ENCODE measurements around the gene IGSF9. TPM values are rescaled to one million over a fixed set of nuclear protein-coding genes. Genes with fewer than 3 reads are reported as not detected.

Gene IGSF9
- total and polyA plus RNA-seq, 2 of the 4 experiments (the other 2 are of a cell fraction), result 0.05 TPM; not detected in 1

- dilution Hi-C loops (cut with HindIII; ENCODE audit: low sequenced_read_pairs, unreplicated experiment) (no loop called here), in situ Hi-C loops (cut with MboI; ENCODE audit: low sequenced_read_pairs) (loop anchor here (10.0 kb wide), 1 partner anchor 445 kb away; no protein-coding TSS in a partner anchor), intact Hi-C loops (cut with micrococcal nuclease) (no loop called here)
- Histone ChIP-seq H3K9me1 (ENCODE audit: insufficient read depth, low read length) (0 out of 2 replicates have a peak, but pooled peaks cover 3% of the 10 kb centered on the region), H2BK120ac (ENCODE audit: low read depth, low read length) (no peak overlapping the region), H2BK15ac (ENCODE audit: low read depth, low read length) (no peak overlapping the region), H2AK9ac (replicated peaks; ENCODE audit: low read depth, low read length, poor library complexity) (no peak overlapping the region), H4K20me1 (ENCODE audit: insufficient read depth, low read length) (peaks cover under 1% of the 10 kb centered on the region; the same call in 1 of the 2 replicates), H2BK20ac (ENCODE audit: low read depth, low read length) (no peak overlapping the region), H3K9me3 (ENCODE audit: control insufficient read depth, insufficient read depth, low read length) (no peaks in the 10 kb centered on the region), H3K18ac (ENCODE audit: low read depth, low read length) (no peak overlapping the region), H3K14ac (replicated peaks; ENCODE audit: low read depth, low read length) (no peak overlapping the region), H4K91ac (ENCODE audit: insufficient read depth, low read depth, low read length) (no peak overlapping the region), H3K9ac (ENCODE audit: low read depth, low read length) (no peak overlapping the region), H3K27me3 (ENCODE audit: control insufficient read depth, insufficient read depth, low read length) (peaks cover 8% of the 10 kb centered on the region; the same call in 1 of the 2 replicates), H4K8ac (ENCODE audit: low read depth in 2 of 2, low read length in 2 of 2) (no peak overlapping the region), H2BK5ac (ENCODE audit: low read depth, low read length, poor library complexity, severe bottlenecking) (no peak overlapping the region), H4K5ac (ENCODE audit: low read depth, low read length) (no peak overlapping the region), H3K27ac (ENCODE audit: insufficient read depth, low read length) (no peak overlapping the region), H2AFZ (replicated peaks; ENCODE audit: low read length, poor library complexity) (no peak overlapping the region), H3K23ac (ENCODE audit: low read depth, low read length) (no peak overlapping the region), H3K36me3 (ENCODE audit: control insufficient read depth, insufficient read depth, low read length) (no peaks in the 10 kb centered on the region), H3K4me3 (ENCODE audit: insufficient read depth, low read depth, low read length) (no peak overlapping the region), H3K4me2 (ENCODE audit: low read depth, low read length) (no peak overlapping the region), H3K79me1 (ENCODE audit: low read depth in 1 of 2, low read length in 2 of 2) (peaks cover 0 to 6% of the 10 kb centered on the region in 2 experiments; a peak in 1 of 4 replicates), H3K56ac (ENCODE audit: extremely low read depth, insufficient read depth, low read length) (no peak overlapping the region), H3K4me1 (ENCODE audit: control insufficient read depth, insufficient read depth, low read length) (peaks cover 4% of the 10 kb centered on the region), H3K4ac (ENCODE audit: low read depth, low read length) (no peak overlapping the region), H2AK5ac (ENCODE audit: low read depth, low read length) (no peak overlapping the region)
- ATAC-seq (ENCODE audit: low read depth) (no peak), DNase-seq (no peak)
- ChIA-PET CTCF (interaction anchor here (1.1 kb wide), 1 partner anchor 77 kb away, joined by 4 read pairs; no protein-coding TSS in a partner anchor), POLR2A (ENCODE audit: unreplicated experiment) (no interaction called here)
- TF ChIP-seq RFX5 (IDR thresholded peaks at IDR 0.05; ENCODE audit: low read depth, low read length) (no peak), MXI1 (IDR thresholded peaks at IDR 0.05; ENCODE audit: borderline replicate concordance, low read depth, low read length) (no peak), BHLHE40 (IDR thresholded peaks at IDR 0.05; ENCODE audit: low read depth, low read length) (no peak), RAD21 (IDR thresholded peaks at IDR 0.05; ENCODE audit: low read length) (no peak), RCOR1 (IDR thresholded peaks at IDR 0.05; ENCODE audit: insufficient replicate concordance, low read length) (no peak), NFE2L2 (IDR thresholded peaks at IDR 0.05; ENCODE audit: low read depth, low read length) (no peak), FOS (IDR thresholded peaks at IDR 0.05; ENCODE audit: low read depth, low read length) (no peak), MAZ (IDR thresholded peaks at IDR 0.05; ENCODE audit: borderline replicate concordance, low read depth, low read length) (no peak)
- TF ChIP-seq, protein P1, sequence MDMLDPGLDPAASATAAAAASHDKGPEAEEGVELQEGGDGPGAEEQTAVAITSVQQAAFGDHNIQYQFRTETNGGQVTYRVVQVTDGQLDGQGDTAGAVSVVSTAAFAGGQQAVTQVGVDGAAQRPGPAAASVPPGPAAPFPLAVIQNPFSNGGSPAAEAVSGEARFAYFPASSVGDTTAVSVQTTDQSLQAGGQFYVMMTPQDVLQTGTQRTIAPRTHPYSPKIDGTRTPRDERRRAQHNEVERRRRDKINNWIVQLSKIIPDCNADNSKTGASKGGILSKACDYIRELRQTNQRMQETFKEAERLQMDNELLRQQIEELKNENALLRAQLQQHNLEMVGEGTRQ (IDR thresholded peaks at IDR 0.05; ENCODE audit: low read depth, low read length), result no peak
- TF ChIP-seq, protein P2, sequence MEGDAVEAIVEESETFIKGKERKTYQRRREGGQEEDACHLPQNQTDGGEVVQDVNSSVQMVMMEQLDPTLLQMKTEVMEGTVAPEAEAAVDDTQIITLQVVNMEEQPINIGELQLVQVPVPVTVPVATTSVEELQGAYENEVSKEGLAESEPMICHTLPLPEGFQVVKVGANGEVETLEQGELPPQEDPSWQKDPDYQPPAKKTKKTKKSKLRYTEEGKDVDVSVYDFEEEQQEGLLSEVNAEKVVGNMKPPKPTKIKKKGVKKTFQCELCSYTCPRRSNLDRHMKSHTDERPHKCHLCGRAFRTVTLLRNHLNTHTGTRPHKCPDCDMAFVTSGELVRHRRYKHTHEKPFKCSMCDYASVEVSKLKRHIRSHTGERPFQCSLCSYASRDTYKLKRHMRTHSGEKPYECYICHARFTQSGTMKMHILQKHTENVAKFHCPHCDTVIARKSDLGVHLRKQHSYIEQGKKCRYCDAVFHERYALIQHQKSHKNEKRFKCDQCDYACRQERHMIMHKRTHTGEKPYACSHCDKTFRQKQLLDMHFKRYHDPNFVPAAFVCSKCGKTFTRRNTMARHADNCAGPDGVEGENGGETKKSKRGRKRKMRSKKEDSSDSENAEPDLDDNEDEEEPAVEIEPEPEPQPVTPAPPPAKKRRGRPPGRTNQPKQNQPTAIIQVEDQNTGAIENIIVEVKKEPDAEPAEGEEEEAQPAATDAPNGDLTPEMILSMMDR (conservative IDR thresholded peaks at IDR 0.05; ENCODE audit: low read depth, low read length), result no peak
- BruUV-seq (replicated peaks), result no TSS peak
- WGBS, 2 experiments (ENCODE audit: extremely low coverage in 2 of 2, insufficient read length in 1 of 2), result 94% methylated on average over 7 of the region's 11 CpGs; no CpG with 5 or more reads in 1 of the 2 experiments
Observed at GRCh38 chr1:159930216-159930615, 15.2 kb downstream of the IGSF9 start.

Data from IMR-90 (cell line).